DMS153 (cell line): ENCODE results near the gene ELP5.
A peak's percentile ranks its signal among the peaks of the same experiment; 100 is the strongest.

Source experiments
- DNase-seq: peaks from one replicate; lab custom pipeline; 2025; lab: John Stamatoyannopoulos, UW

The ELP5 gene

DNA sequence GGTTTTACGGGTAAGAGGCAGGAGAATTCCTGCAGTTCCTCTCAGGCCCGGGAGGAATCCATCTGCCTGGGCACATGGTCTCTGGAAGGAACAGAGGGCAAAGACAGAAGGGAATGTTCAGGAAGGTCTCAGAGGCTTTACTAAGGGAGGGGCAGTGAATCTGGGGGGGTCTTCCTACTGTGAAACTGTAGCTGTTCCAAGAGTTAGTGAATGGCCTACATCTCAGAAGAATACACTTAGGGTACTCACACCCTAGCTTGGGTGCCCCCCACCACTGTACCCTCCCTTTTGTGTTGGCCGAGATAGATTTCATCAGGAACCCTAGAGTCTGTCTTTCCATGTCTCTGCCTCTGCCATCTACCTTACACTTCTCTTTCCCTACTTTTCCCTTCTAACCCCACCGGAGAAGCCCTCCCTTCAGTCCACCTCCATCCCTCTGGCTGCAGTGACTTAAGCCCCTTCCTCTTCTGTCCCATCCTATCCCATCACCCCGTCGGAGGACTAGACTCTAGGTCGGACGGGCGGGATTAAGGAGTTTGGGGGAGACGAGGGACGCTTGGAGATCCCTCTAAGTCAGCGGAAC, 32.7 kb upstream of the ELP5 start:
- no peak for DNase-seq

GRCh38 chr17:7219812-7220592, 32.0 kb upstream of the ELP5 start, which contains the start of the genes ACADVL and DLG4:
Gene ACADVL, plus strand, starts transcription at chr17:7219938. Its CDS starts 47 bp downstream, at chr17:7219985.
Gene DLG4, minus strand, starts transcription at chr17:7219836.
- DNase-seq, result peak; percentile 42

DNA sequence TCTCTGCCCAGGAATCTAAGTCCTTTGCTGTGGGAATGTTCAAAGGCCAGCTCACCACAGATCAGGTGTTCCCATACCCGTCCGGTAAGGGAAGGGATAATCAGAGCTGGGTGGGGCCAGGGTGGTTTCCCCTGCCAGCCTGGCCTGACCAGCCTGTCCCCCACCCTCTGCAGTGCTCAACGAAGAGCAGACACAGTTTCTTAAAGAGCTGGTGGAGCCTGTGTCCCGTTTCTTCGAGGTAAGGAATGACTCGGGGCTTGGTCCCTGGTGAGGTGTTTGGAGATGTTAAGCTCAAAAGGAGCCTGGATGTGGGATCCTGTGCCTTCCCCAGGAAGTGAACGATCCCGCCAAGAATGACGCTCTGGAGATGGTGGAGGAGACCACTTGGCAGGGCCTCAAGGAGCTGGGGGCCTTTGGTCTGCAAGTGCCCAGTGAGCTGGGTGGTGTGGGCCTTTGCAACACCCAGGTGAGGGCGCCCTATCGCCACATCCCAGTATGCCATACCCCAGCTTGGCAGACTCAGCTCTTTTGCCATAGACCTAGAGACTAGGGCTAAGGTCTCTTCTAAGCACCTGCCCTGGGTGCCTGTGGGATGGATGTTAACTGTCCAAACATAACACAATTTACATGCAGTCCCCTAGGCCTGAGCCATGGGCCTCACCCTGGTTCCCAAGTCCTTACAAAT, 31.3 kb upstream of the ELP5 start:
- no peak for DNase-seq

GRCh38 chr17:7221278-7222092, 30.5 kb upstream of the ELP5 start:
- DNase-seq, result no peak

GRCh38 chr17:7222093-7222971, 29.7 kb upstream of the ELP5 start:
- DNase-seq, result no peak

GRCh38 chr17:7222972-7223292, 29.1 kb upstream of the ELP5 start:
- no peak for DNase-seq

- DNase-seq, result no peak
Measured at GRCh38 chr17:7223375-7223774, 28.6 kb upstream of the ELP5 start.

DNA sequence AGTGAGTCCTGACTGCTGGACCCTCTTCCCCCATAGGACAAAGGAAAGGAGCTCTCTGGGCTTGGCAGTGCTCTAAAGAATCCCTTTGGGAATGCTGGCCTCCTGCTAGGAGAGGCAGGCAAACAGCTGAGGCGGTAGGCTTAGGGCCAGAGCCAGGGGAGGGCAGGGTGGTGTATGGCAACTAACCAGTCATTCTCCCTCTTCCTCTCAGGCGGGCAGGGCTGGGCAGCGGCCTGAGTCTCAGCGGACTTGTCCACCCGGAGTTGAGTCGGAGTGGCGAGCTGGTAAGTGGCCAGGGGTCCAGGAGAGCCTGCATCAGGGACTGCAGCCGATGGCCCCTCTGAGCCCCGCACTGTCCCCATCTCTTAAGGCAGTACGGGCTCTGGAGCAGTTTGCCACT, 27.9 kb upstream of the ELP5 start:
- no peak for DNase-seq

DNA sequence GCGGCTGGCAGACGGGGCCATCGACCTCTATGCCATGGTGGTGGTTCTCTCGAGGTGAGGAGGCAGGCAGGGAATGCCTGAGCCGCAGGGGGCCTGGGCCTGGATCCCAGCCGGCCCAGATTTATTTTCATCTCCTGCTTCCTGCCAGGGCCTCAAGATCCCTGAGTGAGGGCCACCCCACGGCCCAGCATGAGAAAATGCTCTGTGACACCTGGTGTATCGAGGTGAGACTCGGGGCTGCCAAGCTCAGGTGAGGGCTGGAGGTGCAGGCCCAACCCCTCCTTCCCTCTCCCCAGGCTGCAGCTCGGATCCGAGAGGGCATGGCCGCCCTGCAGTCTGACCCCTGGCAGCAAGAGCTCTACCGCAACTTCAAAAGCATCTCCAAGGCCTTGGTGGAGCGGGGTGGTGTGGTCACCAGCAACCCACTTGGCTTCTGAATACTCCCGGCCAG, 27.3 kb upstream of the ELP5 start:
- DNase-seq, result no peak

GRCh38 chr17:7225711-7226331, 26.2 kb upstream of the ELP5 start:
- DNase-seq, result no peak

GRCh38 chr17:7226721-7227710, 25.0 kb upstream of the ELP5 start:
- no peak for DNase-seq

DNA sequence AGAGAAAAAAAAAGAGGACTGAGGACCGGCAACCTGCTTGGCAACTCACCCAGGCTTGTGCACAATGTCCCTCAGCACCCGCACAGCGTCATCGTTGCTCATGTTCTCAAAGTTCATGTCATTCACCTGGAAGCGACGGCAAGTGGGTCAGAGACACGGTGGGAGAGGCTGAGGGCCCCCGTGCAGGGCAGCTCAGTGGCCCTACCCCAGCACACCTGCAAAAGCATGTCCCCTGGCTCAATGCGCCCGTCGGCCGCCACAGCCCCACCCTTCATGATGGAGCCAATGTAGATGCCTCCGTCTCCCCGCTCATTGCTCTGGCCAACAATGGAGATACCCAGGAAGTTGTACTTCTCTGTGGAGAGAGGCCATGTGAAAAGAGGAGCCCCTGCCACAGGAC, 23.1 kb upstream of the ELP5 start:
- no peak for DNase-seq

DNA sequence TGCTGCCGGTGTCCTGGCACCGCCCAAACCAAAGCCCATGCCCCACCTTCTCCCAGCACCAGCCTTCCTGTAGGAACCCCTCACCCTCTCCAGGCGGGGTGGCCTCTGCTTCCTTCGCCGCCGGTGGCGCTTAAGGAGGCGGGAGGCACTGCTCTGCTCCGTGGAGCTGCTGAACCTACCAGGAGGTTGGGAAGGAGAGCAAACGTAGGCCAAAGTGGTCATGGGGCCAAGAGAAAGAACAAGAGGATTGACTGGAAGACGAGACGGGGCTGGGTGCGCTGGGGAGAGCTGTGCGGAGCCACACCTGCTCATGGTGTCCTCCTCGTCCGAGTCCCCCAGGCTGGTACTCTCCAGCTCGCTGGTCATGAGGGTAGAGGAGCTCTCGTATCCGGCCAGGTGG, 22.5 kb upstream of the ELP5 start:
- no peak for DNase-seq

- no peak for DNase-seq
Measured at GRCh38 chr17:7232114-7232513, 19.9 kb upstream of the ELP5 start.

DNA sequence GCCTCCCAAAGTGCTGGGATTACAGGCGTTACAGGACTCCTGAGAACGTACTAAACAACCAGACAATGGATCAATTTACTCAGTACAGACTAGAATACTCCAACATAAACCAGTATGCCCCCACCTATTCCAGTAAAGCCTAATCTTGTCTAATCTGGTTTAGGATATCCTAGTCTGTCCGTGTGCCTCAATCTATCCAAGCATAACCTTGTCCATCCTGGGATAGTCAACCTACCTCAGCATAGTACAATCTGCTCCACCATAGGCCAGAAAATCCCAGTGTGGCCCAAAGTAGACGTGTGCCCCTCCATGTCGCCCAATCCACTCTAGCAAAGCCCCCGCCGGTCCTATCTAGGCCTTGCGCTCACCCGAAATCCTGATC, 18.3 kb upstream of the ELP5 start:
- DNase-seq, result no peak

DNA sequence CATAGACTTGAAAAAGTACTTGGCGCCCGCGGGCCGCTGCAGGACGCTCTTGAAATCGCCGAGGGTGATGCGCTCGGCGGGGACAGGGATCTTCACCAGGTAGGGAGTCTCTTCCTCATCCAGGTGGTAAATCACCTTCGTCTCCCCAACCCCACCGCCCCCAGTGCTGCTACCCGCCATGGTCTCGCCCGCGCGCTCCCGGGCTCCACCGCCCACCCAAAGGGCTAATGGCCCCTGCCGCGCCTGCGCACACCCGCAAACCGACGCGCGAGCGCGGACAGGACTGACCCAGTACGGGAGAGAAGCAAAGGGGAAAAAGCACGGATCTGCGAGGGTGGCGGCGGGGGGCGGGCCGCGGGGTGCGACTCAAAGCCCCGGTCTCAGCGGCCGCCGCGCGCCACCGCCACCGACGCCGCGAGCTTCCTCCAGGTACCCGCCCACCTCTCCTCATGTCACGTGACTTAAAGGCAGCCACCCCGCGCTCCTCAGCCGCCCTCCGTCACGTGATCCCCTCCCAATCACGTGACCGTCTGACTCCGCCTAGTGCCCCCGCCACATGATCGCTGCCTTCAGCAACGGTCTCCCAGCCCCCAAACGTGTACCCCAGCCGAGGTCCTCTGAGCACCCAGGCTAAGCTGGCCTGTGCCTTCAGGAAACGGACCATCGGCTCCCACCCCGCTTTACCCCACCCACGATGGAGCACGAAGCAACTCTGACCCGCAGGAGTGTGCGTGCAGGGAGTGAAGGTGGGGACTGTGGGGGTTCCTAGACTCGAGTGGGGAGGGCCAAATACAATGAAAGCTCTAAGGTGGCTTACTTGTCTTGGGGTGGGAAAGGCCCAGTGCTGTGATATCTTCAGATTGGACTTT, 17.7 kb upstream of the ELP5 start, which contains the start of gene DVL2:
Gene DVL2, minus strand, starts transcription at position 435 of the 869 bp plus-strand sequence. Its CDS starts 255 bp downstream, at position 180.
- peak; percentile 39 for DNase-seq

DNA sequence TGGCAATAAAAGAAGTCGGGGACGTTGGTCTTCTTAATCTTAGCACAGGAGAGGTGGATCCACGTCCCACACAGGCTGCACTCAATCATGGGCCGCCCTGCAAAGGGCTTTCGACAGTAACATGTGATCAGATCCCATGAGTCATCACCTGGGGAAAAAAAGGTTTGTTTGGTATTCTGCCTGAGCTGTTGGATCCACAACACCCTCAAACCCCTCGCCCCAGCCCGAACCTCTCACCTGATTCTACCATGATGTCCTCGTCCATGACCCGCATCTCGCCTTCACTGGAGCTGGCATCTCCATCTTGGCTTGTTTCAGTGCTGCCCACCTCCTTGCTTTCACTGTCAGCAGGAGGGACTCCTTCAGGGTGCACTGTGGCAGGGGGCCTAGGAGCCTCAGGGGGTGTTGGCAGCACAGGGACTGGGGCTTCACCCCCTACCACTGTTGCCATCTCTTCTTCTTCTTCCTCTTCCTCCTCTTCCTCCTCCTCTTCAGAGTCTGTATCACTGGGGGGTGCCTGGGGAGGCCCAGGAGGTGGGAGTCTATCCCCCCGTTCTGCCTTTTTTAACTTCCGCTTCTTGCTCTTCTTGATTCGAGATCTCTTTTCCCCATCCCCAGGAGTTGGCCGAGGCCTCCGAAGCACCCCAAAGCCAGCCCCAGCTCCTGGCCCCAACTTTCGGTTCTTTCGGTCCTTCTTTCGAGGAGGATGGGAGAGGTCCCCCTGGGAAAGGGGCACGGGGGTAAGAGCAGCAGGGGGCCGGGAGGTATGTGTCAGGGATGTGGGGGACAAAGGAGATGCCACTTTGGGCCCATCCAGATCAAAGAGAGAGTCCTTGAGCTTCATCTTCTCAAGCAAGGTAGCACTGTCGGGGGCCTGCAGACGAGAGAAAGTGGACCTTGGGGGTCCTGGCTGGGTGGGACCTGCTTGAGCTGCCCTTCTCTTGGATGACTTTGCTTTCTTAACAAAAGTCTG, 16.0 kb upstream of the ELP5 start:
- no peak for DNase-seq
